Caco-2 (cell line): ENCODE data around the gene CRAT. TPM values are rescaled to one million over a fixed set of nuclear protein-coding genes. Genes with fewer than 3 reads are reported as not detected.

Source experiments
- BruUV-seq: library from RNA; stranded (reverse); fragments of 400-500 nt; replicated peaks from 2 replicates; lab custom pipeline; 2021; lab: Mats Ljungman, UMichigan
- CTCF ChIA-PET: fragments of 300-600 bp; sonication (Branson Sonifier 250); formaldehyde crosslinking; loops from one replicate; lab custom pipeline; 2022; ENCODE audit warnings: antibody characterized with exemption; lab: Charles Lee
- POLR2A ChIA-PET: fragments of 300-600 bp; sonication (Branson Sonifier 250); formaldehyde crosslinking; loops from one replicate; lab custom pipeline; 2022; ENCODE audit warnings: antibody characterized with exemption; lab: Charles Lee
- DNase-seq, 2 experiments: peaks; one replicate each; pipeline versions ENCODE4 v3.0.0 to v3.0.0-alpha.2; 2020 to 2022
- H3K27me3 ChIP-seq: replicated peaks from 2 replicates; pipeline ENCODE4 v1.6.0; 2011; ENCODE audit warnings: low read length; ENCODE audit not compliant: control insufficient read depth, insufficient read depth
- H3K36me3 ChIP-seq: 2 replicates; pipeline ENCODE4 v1.5.1; 2011; ENCODE audit warnings: low read length; ENCODE audit not compliant: control insufficient read depth, insufficient read depth
- H3K4me1 ChIP-seq: fragments of 250-450 bp; sonication (Bioruptor Pico); 2 replicates; pipeline ENCODE4 v1.5.1; 2020; ENCODE audit warnings: mild to moderate bottlenecking
- H3K4me3 ChIP-seq: 2 replicates; pipeline ENCODE4 v1.5.1; 2011; ENCODE audit warnings: low read depth, mild to moderate bottlenecking, control low read depth, low read length
- H3K9me3 ChIP-seq: fragments of 250-450 bp; sonication (Bioruptor Pico); 2 replicates; pipeline ENCODE4 v1.5.1; 2020; ENCODE audit warnings: mild to moderate bottlenecking, moderate library complexity
- H3K27ac Mint-ChIP-seq: one replicate; pipeline ENCODE4 v1.8.0; 2022; ENCODE audit warnings: mixed read lengths; ENCODE audit not compliant: unreplicated experiment
- H3K27me3 Mint-ChIP-seq: one replicate; pipeline ENCODE4 v1.8.0; 2022; ENCODE audit warnings: mixed read lengths; ENCODE audit not compliant: insufficient read depth, unreplicated experiment
- H3K36me3 Mint-ChIP-seq: one replicate; pipeline ENCODE4 v1.8.0; 2022; ENCODE audit warnings: mild to moderate bottlenecking, mixed read lengths; ENCODE audit not compliant: insufficient read depth, unreplicated experiment
- H3K4me1 Mint-ChIP-seq: one replicate; pipeline ENCODE4 v1.8.0; 2022; ENCODE audit warnings: low read depth, mixed read lengths; ENCODE audit not compliant: unreplicated experiment
- H3K4me3 Mint-ChIP-seq: one replicate; pipeline ENCODE4 v1.8.0; 2022; ENCODE audit warnings: mild to moderate bottlenecking, moderate library complexity, mixed read lengths; ENCODE audit not compliant: unreplicated experiment
- H3K9me3 Mint-ChIP-seq: one replicate; pipeline ENCODE4 v1.8.0; 2022; ENCODE audit warnings: mixed read lengths; ENCODE audit not compliant: unreplicated experiment
- CTCF ChIP-seq, 2 experiments: fragments of 200-600 bp in 1 of 2; IDR thresholded peaks; 1 replicate in 1 of 2; 2 replicates in 1 of 2; pipeline versions ENCODE4 v1.5.1 to v1.8.0; 2011 to 2022; ENCODE audit warnings: antibody characterized with exemption in 1 of 2, control low read depth in 1 of 2, inconsistent platforms in 1 of 2, low read depth in 1 of 2, low read length in 1 of 2, mild to moderate bottlenecking in 1 of 2, moderate library complexity in 1 of 2; ENCODE audit not compliant: insufficient read depth in 1 of 2, severe bottlenecking in 1 of 2, unreplicated experiment in 1 of 2
- intact Hi-C: fragments of 100-400 bp; cut with micrococcal nuclease; formaldehyde crosslinking; loops from one replicate; pipeline ENCODE4 v1.10.0; 2022; ENCODE audit not compliant: unreplicated experiment
- total RNA-seq: library from RNA; stranded (reverse); gene quantifications from 2 replicates; pipeline ENCODE4 v1.2.3, GENCODE V29; 2022

The CRAT gene
- total RNA-seq, 1 experiment from 2014 or later = 20.7 TPM

- Mint-ChIP-seq H3K9me3 (no peaks in the 10 kb centered on the region), H3K36me3 (peaks cover 31% of the 10 kb centered on the region), H3K4me1 (no peaks in the 10 kb centered on the region), H3K27ac (no peak overlapping the region), H3K27me3 (no peaks in the 10 kb centered on the region), H3K4me3 (no peak overlapping the region)
- no peaks in the 10 kb centered on the region for H3K27me3 ChIP-seq
- peak in 1 of 2 experiments; percentile 32 for DNase-seq
- H3K4me1 ChIP-seq = no peaks in the 10 kb centered on the region
- intact Hi-C loops = no loop called here
- ChIA-PET CTCF (interaction anchor here (0.6 kb wide), 1 partner anchor 53 kb away, joined by 3 read pairs; no protein-coding TSS in a partner anchor), POLR2A (interaction anchor here (1.1 kb wide), 1 partner anchor 41 kb away, joined by 3 read pairs; the partner anchor contains the start of gene SH3GLB2)
- no peak for TF ChIP-seq CTCF (IDR thresholded peaks at IDR 0.05; ENCODE audit: insufficient read depth in 1 of 2, low read depth in 1 of 2, low read length in 1 of 2, severe bottlenecking in 1 of 2, unreplicated experiment in 1 of 2)
- no TSS peak for BruUV-seq
- no peak overlapping the region for H3K4me3 ChIP-seq
- H3K9me3 ChIP-seq = no peaks in the 10 kb centered on the region
- H3K36me3 ChIP-seq = peaks cover 3% of the 10 kb centered on the region
These were observed 41.4 kb downstream of the CRAT start for GRCh38 chr9:129068990-129069861.

GRCh38 chr9:129068110-129068509 lies 42.5 kb downstream of the CRAT start:
- BruUV-seq = no TSS peak
- intact Hi-C loops = no loop called here
- Histone ChIP-seq H3K4me3 (no peak overlapping the region), H3K27me3 (no peaks in the 10 kb centered on the region), H3K36me3 (peaks cover 3% of the 10 kb centered on the region), H3K9me3 (no peaks in the 10 kb centered on the region), H3K4me1 (no peaks in the 10 kb centered on the region)
- CTCF ChIA-PET = interaction anchor here (0.6 kb wide), 1 partner anchor 33 kb away, joined by 4 read pairs; no protein-coding TSS in a partner anchor
- Mint-ChIP-seq H3K9me3 (no peaks in the 10 kb centered on the region), H3K27ac (no peak overlapping the region), H3K4me3 (no peak overlapping the region), H3K4me1 (no peaks in the 10 kb centered on the region), H3K27me3 (no peaks in the 10 kb centered on the region), H3K36me3 (peaks cover 38% of the 10 kb centered on the region)
- DNase-seq = no peak
- no peak for TF ChIP-seq CTCF (IDR thresholded peaks at IDR 0.05; ENCODE audit: insufficient read depth in 1 of 2, low read depth in 1 of 2, low read length in 1 of 2, severe bottlenecking in 1 of 2, unreplicated experiment in 1 of 2)
- POLR2A ChIA-PET = no interaction called here

GRCh38 chr9:129064499-129064908 lies 46.1 kb downstream of the CRAT start:
- Histone ChIP-seq H3K36me3 (peaks cover 3% of the 10 kb centered on the region), H3K27me3 (no peaks in the 10 kb centered on the region), H3K9me3 (no peaks in the 10 kb centered on the region), H3K4me3 (no peak overlapping the region), H3K4me1 (no peaks in the 10 kb centered on the region)
- H3K36me3 Mint-ChIP-seq = peaks cover 44% of the 10 kb centered on the region
- H3K4me1 Mint-ChIP-seq = no peaks in the 10 kb centered on the region
- intact Hi-C loops = no loop called here
- no peak for TF ChIP-seq CTCF (IDR thresholded peaks at IDR 0.05; ENCODE audit: insufficient read depth in 1 of 2, low read depth in 1 of 2, low read length in 1 of 2, severe bottlenecking in 1 of 2, unreplicated experiment in 1 of 2)
- no peak for DNase-seq
- no peak overlapping the region for H3K27ac Mint-ChIP-seq
- H3K4me3 Mint-ChIP-seq = no peak overlapping the region
- H3K27me3 Mint-ChIP-seq = no peaks in the 10 kb centered on the region
- BruUV-seq = no TSS peak
- CTCF ChIA-PET = interaction anchor here (0.6 to 0.7 kb wide), 3 partner anchors 68 to 549 kb away, joined by 3 to 4 read pairs (median 3); no protein-coding TSS in a partner anchor
- H3K9me3 Mint-ChIP-seq = no peaks in the 10 kb centered on the region
- POLR2A ChIA-PET = no interaction called here
